Measurements from ENCODE around the gene COX6A1. TPM values are rescaled to one million over a fixed set of nuclear protein-coding genes. Genes with fewer than 3 reads are reported as not detected.

The COX6A1 gene
- total RNA-seq, 1 experiment from 2014 or later, result 464 TPM

- no peaks in the 10 kb centered on the region for H3K4me1 ChIP-seq (ENCODE audit: control insufficient read depth in 1 of 2, insufficient read depth in 2 of 2, low read length in 2 of 2)
- no peak for DNase-seq (ENCODE audit: low read depth, low spot score)
- H4K20me1 ChIP-seq (ENCODE audit: insufficient read depth), result no peaks in the 10 kb centered on the region
- H3K27me3 ChIP-seq (ENCODE audit: insufficient read depth, low read length), result no peaks in the 10 kb centered on the region
- H3K9ac ChIP-seq (ENCODE audit: low read length), result no peak overlapping the region
- no peaks in the 10 kb centered on the region for H3K9me3 ChIP-seq (ENCODE audit: control insufficient read depth in 1 of 2, insufficient read depth in 1 of 2, low read depth in 1 of 2, low read length in 2 of 2)
- BruUV-seq (replicated peaks), result no TSS peak
- ChIA-PET CTCF (no interaction called here), RAD21 (ENCODE audit: low non-redundant PET in 1 of 2, low total read pairs in 2 of 2, uncharacterized antibody in 2 of 2, unreplicated experiment in 2 of 2) (no interaction called here), POLR2A (interaction anchor here (0.6 kb wide), 1 partner anchor 9 kb away, joined by 3 read pairs; no protein-coding TSS in a partner anchor)
- intact Hi-C loops (cut with micrococcal nuclease), result no loop called here
- TF ChIP-seq SP1 (IDR thresholded peaks at IDR 0.05; ENCODE audit: low read depth), result no peak
- TF ChIP-seq JUND (IDR thresholded peaks at IDR 0.05), result no peak
- no peak for TF ChIP-seq ZFX (IDR thresholded peaks at IDR 0.05)
- no peak for TF ChIP-seq RAD21 (IDR thresholded peaks at IDR 0.05; ENCODE audit: low read depth)
- no peak for TF ChIP-seq SIN3A (IDR thresholded peaks at IDR 0.05; ENCODE audit: low read depth)
- no peak for TF ChIP-seq EZH2phosphoT487 (IDR thresholded peaks at IDR 0.05; ENCODE audit: borderline replicate concordance)
- no peak for TF ChIP-seq FOSL1 (IDR thresholded peaks at IDR 0.05; ENCODE audit: low read depth)
- TF ChIP-seq CTCF (IDR thresholded peaks at IDR 0.05 in 2 of 3, conservative IDR thresholded peaks at IDR 0.05 in 1 of 3; ENCODE audit: borderline replicate concordance in 1 of 3, insufficient read depth in 1 of 3, low read depth in 2 of 3, low read length in 2 of 3), result no peak
- no peak for TF ChIP-seq CBX3 (IDR thresholded peaks at IDR 0.05; ENCODE audit: low read depth)
- no peak for TF ChIP-seq SRF (IDR thresholded peaks at IDR 0.05; ENCODE audit: low read depth)
- no peak for TF ChIP-seq TCF7L2 (IDR thresholded peaks at IDR 0.05; ENCODE audit: borderline replicate concordance, extremely low read depth, insufficient read depth, insufficient read length)
- TF ChIP-seq ZNF274 (IDR thresholded peaks at IDR 0.05; ENCODE audit: low read depth, low read length), result no peak
- TF ChIP-seq ATF3 (IDR thresholded peaks at IDR 0.05), result no peak
- TF ChIP-seq ELF1 (IDR thresholded peaks at IDR 0.05; ENCODE audit: borderline replicate concordance, low read depth), result no peak
- no peak for TF ChIP-seq CEBPB (IDR thresholded peaks at IDR 0.05; ENCODE audit: low read depth)
- TF ChIP-seq YY1 (IDR thresholded peaks at IDR 0.05; ENCODE audit: extremely low read depth, insufficient replicate concordance, low read depth, low read length), result no peak
- TF ChIP-seq POLR2A (IDR thresholded peaks at IDR 0.05; ENCODE audit: borderline replicate concordance, extremely low read depth, insufficient read depth, insufficient read length), result no peak
- H2AFZ ChIP-seq (ENCODE audit: low read depth, low read length, poor library complexity, severe bottlenecking), result no peak overlapping the region
- no peak overlapping the region for H3K4me2 ChIP-seq (ENCODE audit: low read length)
- no peaks in the 10 kb centered on the region for H3K9me2 ChIP-seq (ENCODE audit: insufficient read depth)
- H3K27ac ChIP-seq (ENCODE audit: low read depth, low read length), result no peak overlapping the region
- no peaks in the 10 kb centered on the region for H3K36me3 ChIP-seq (ENCODE audit: control insufficient read depth in 1 of 2, insufficient read depth in 2 of 2, low read length in 2 of 2)
- no peak overlapping the region for H3K4me3 ChIP-seq (replicated peaks in 1 of 2; ENCODE audit: low read depth in 1 of 2, low read length in 2 of 2)
- no peaks in the 10 kb centered on the region for H3K79me2 ChIP-seq (ENCODE audit: insufficient read depth, low read length)
- no peak for ATAC-seq
These were observed 43.2 kb upstream of the COX6A1 start for GRCh38 chr12:120394483-120395367.

Measured in HCT116 (cell line).